HCT116 (cell line): ENCODE results near the gene ZNF99. TPM values are rescaled to one million over a fixed set of nuclear protein-coding genes. Genes with fewer than 3 reads are reported as not detected.
"Not testable (repeated sequence)": the region's sequence is repeated elsewhere in the genome, so short reads cannot be mapped to it uniquely, and the experiment has no call there.

Experiments used
- ATAC-seq: fragments of 200-7000 bp; cut with Tn5 transposase; 2 replicates; pipeline ENCODE4 v1.9.1; 2020; ENCODE audit warnings: mild to moderate bottlenecking, moderate library complexity
- BruUV-seq: library from RNA; stranded (reverse); fragments of 400-500 nt; replicated peaks from 2 replicates; lab custom pipeline; 2021; lab: Mats Ljungman, UMichigan
- CTCF ChIA-PET: fragments of 300-600 bp; sonication (Branson Sonifier 250); formaldehyde crosslinking; loops from one replicate; lab custom pipeline; 2021; ENCODE audit warnings: antibody characterized with exemption; lab: Charles Lee
- POLR2A ChIA-PET: fragments of 300-600, 350-600 bp; sonication (Branson Sonifier 250); formaldehyde crosslinking; loops from one replicate; lab custom pipeline; 2021; ENCODE audit warnings: antibody characterized with exemption; lab: Charles Lee
- RAD21 ChIA-PET, 2 experiments: fragments of 300-600 bp; sonication (Branson Sonifier 250); formaldehyde crosslinking; loops; one replicate each; lab custom pipeline; 2023; ENCODE audit warnings: low total read pairs in 2 of 2; ENCODE audit not compliant: uncharacterized antibody in 2 of 2, unreplicated experiment in 2 of 2, low non-redundant PET in 1 of 2; lab: Charles Lee
- DNase-seq: peaks from one replicate; pipeline ENCODE4 v3.0.0-alpha.2; 2010; ENCODE audit warnings: low read depth, low spot score
- H2AFZ ChIP-seq: fragments of 200-600 bp; shearing (Covaris generic), sonication (generic); 2 replicates; pipeline ENCODE4 v1.6.1; 2017; ENCODE audit warnings: low read depth, mixed run types, mixed read lengths, antibody characterized with exemption, low read length; ENCODE audit not compliant: poor library complexity, severe bottlenecking
- H3K27ac ChIP-seq: 2 replicates; pipeline ENCODE4 v1.5.1; 2012; ENCODE audit warnings: low read depth, low read length
- H3K27me3 ChIP-seq: fragments of 200-600 bp; sonication (generic); 2 replicates; pipeline ENCODE4 v1.6.1; 2016; ENCODE audit warnings: mixed run types, low read length, mixed read lengths; ENCODE audit not compliant: insufficient read depth
- H3K36me3 ChIP-seq, 2 experiments: fragments of 200-500 bp in 1 of 2; fragments of 200-600 bp in 1 of 2; sonication (Bioruptor generic) in 1 of 2; sonication (generic) in 1 of 2; 2 replicates each; pipeline versions ENCODE4 v1.5.1 to v1.6.1; 2014 to 2016; ENCODE audit warnings: low read length in 2 of 2, inconsistent platforms in 1 of 2, mixed read lengths in 1 of 2, mixed run types in 1 of 2; ENCODE audit not compliant: insufficient read depth in 2 of 2, control insufficient read depth in 1 of 2
- H3K4me1 ChIP-seq, 2 experiments: fragments of 200-600 bp in 1 of 2; sonication (generic) in 1 of 2; 2 replicates each; pipeline versions ENCODE4 v1.5.1 to v1.6.1; 2012 to 2017; ENCODE audit warnings: low read length in 2 of 2, inconsistent platforms in 1 of 2, mild to moderate bottlenecking in 1 of 2, mixed read lengths in 1 of 2, mixed run types in 1 of 2, moderate library complexity in 1 of 2; ENCODE audit not compliant: insufficient read depth in 2 of 2, control insufficient read depth in 1 of 2
- H3K4me2 ChIP-seq: fragments of 200-600 bp; sonication (generic); 2 replicates; pipeline ENCODE4 v1.6.1; 2017; ENCODE audit warnings: mixed run types, low read length, mixed read lengths
- H3K4me3 ChIP-seq, 2 experiments: fragments of 200-600 bp in 1 of 2; sonication (generic) in 1 of 2; replicated peaks in 1 of 2; 2 replicates each; pipeline ENCODE4 v1.5.1; 2011 to 2016; ENCODE audit warnings: low read length in 2 of 2, control low read depth in 1 of 2, low read depth in 1 of 2, mild to moderate bottlenecking in 1 of 2, mixed read lengths in 1 of 2, mixed run types in 1 of 2
- H3K79me2 ChIP-seq: fragments of 200-600 bp; sonication (generic); 2 replicates; pipeline ENCODE4 v1.6.1; 2017; ENCODE audit warnings: mild to moderate bottlenecking, mixed run types, low read length, moderate library complexity, mixed read lengths; ENCODE audit not compliant: insufficient read depth
- H3K9ac ChIP-seq: fragments of 200-600 bp; sonication (generic); 2 replicates; pipeline ENCODE4 v1.6.1; 2016; ENCODE audit warnings: low read length, mixed read lengths
- H3K9me2 ChIP-seq: fragments of 200-600 bp; sonication (generic), shearing (Covaris generic); 2 replicates; pipeline ENCODE4 v1.6.1; 2017; ENCODE audit warnings: mixed run types, mild to moderate bottlenecking, moderate library complexity; ENCODE audit not compliant: insufficient read depth
- H3K9me3 ChIP-seq, 2 experiments: fragments of 200-500 bp in 1 of 2; fragments of 200-600 bp in 1 of 2; sonication (Bioruptor generic) in 1 of 2; sonication (generic) in 1 of 2; 2 replicates each; pipeline ENCODE4 v1.6.1; 2014 to 2017; ENCODE audit warnings: low read length in 2 of 2, mixed read lengths in 2 of 2, inconsistent platforms in 1 of 2, low read depth in 1 of 2, mild to moderate bottlenecking in 1 of 2, mixed run types in 1 of 2, moderate library complexity in 1 of 2; ENCODE audit not compliant: control insufficient read depth in 1 of 2, insufficient read depth in 1 of 2
- H4K20me1 ChIP-seq: fragments of 200-600 bp; sonication (generic), shearing (Covaris generic); 2 replicates; pipeline ENCODE4 v1.6.1; 2017; ENCODE audit warnings: mixed run types, mild to moderate bottlenecking, moderate library complexity; ENCODE audit not compliant: insufficient read depth
- CBX3 ChIP-seq: IDR thresholded peaks from 2 replicates; pipeline ENCODE4 v1.6.1; 2012; ENCODE audit warnings: low read depth
- REST ChIP-seq: IDR thresholded peaks from 2 replicates; pipeline ENCODE4 v1.6.1; 2012; ENCODE audit warnings: low read depth
- intact Hi-C: fragments of 100-400 bp; cut with micrococcal nuclease; formaldehyde crosslinking; loops from 2 replicates; pipeline ENCODE4 v1.10.0; 2022
- total RNA-seq: library from RNA; stranded (reverse); gene quantifications from one replicate; pipeline ENCODE4 v1.2.1, GENCODE V29; 2021; ENCODE audit not compliant: unreplicated experiment

Gene ZNF99
- total RNA-seq, 1 experiment from 2014 or later, result not detected

- TF ChIP-seq REST (no peak), CBX3 (no peak)
- TF ChIP-seq, all 23 proteins: peak for 0
These were observed 50.3 kb downstream of the ZNF99 start (continued) for GRCh38 chr19:22733691-22734090.

- H3K9ac ChIP-seq, H3K36me3 ChIP-seq, H3K79me2 ChIP-seq, H3K4me3 ChIP-seq, POLR2A ChIA-PET, ATAC-seq, DNase-seq, H2AFZ ChIP-seq, BruUV-seq, CTCF ChIA-PET, H3K4me2 ChIP-seq, H3K27ac ChIP-seq, intact Hi-C loops, RAD21 ChIA-PET, H3K9me2 ChIP-seq, H3K4me1 ChIP-seq, H3K27me3 ChIP-seq, H4K20me1 ChIP-seq: not testable (repeated sequence)
- peaks cover 8 to 28% of the 10 kb centered on the region in 2 experiments; a peak in 2 of 4 replicates for H3K9me3 ChIP-seq
These were observed 55.7 kb downstream of the ZNF99 start for GRCh38 chr19:22728214-22728613.

- ATAC-seq, H3K9me2 ChIP-seq, H4K20me1 ChIP-seq, H3K27me3 ChIP-seq, POLR2A ChIA-PET, DNase-seq, H3K36me3 ChIP-seq, CTCF ChIA-PET, H3K9ac ChIP-seq, BruUV-seq, H3K4me2 ChIP-seq, H3K4me3 ChIP-seq, intact Hi-C loops, H3K79me2 ChIP-seq, RAD21 ChIA-PET, H2AFZ ChIP-seq, H3K27ac ChIP-seq, H3K4me1 ChIP-seq: not testable (repeated sequence)
- H3K9me3 ChIP-seq, result peaks cover 5 to 46% of the 10 kb centered on the region in 2 experiments; a peak in 2 of 4 replicates
These were observed 62.4 kb downstream of the ZNF99 start for GRCh38 chr19:22721533-22721932.
